ENCODE measurements around the gene UBXN1. TPM values are rescaled to one million over a fixed set of nuclear protein-coding genes. Genes with fewer than 3 reads are reported as not detected.
"Not testable (repeated sequence)": the region's sequence is repeated elsewhere in the genome, so short reads cannot be mapped to it uniquely, and the experiment has no call there.

UBXN1 gene
- total RNA-seq, 2 donors from 2014 or later = 136 to 179 TPM

GRCh38 chr11:62677156-62677555 lies 1.7 kb downstream of the UBXN1 start:
- H3K27me3 ChIP-seq (replicated peaks; ENCODE audit: insufficient read depth) = no peaks in the 10 kb centered on the region
- H3K4me1 ChIP-seq (replicated peaks) = peaks cover 16% of the 10 kb centered on the region
- TF ChIP-seq POLR2AphosphoS5 (IDR thresholded peaks at IDR 0.05) (no peak), POLR2A (IDR thresholded peaks at IDR 0.05) (no peak), CTCF (IDR thresholded peaks at IDR 0.05) (no peak)
- no peaks in the 10 kb centered on the region for H3K36me3 ChIP-seq
- no peak for DNase-seq (ENCODE audit: low spot score)
- no peak overlapping the region for H3K27ac ChIP-seq
- no peak overlapping the region for H3K4me3 ChIP-seq
- 67% methylated on average over 6 of the region's 6 CpGs for WGBS
- intact Hi-C loops (cut with DNase I) = no loop called here
- H3K9me3 ChIP-seq = no peaks in the 10 kb centered on the region

- WGBS = 51% methylated on average over 6 of the region's 6 CpGs
- no peaks in the 10 kb centered on the region for H3K9me3 ChIP-seq
- no peak for TF ChIP-seq POLR2A (IDR thresholded peaks at IDR 0.05)
- no peak for TF ChIP-seq CTCF (IDR thresholded peaks at IDR 0.05)
- TF ChIP-seq POLR2AphosphoS5 (IDR thresholded peaks at IDR 0.05) = no peak
- peaks cover 16% of the 10 kb centered on the region for H3K4me1 ChIP-seq (replicated peaks)
- no peak for DNase-seq (ENCODE audit: low spot score)
- intact Hi-C loops (cut with DNase I) = no loop called here
- no peaks in the 10 kb centered on the region for H3K27me3 ChIP-seq (replicated peaks; ENCODE audit: insufficient read depth)
- no peaks in the 10 kb centered on the region for H3K36me3 ChIP-seq
- H3K4me3 ChIP-seq = no peak overlapping the region
- no peak overlapping the region for H3K27ac ChIP-seq
These were observed 2.2 kb downstream of the UBXN1 start for GRCh38 chr11:62676698-62677097.

GRCh38 chr11:62675415-62675814 lies 3.5 kb downstream of the UBXN1 start:
- H3K27ac ChIP-seq; DNase-seq (ENCODE audit: low spot score); H3K4me3 ChIP-seq; intact Hi-C loops (cut with DNase I); H3K36me3 ChIP-seq; H3K27me3 ChIP-seq (replicated peaks; ENCODE audit: insufficient read depth); H3K9me3 ChIP-seq: not testable (repeated sequence)
- 91% methylated on average over 10 of the region's 10 CpGs for WGBS
- peaks cover 18% of the 10 kb centered on the region for H3K4me1 ChIP-seq (replicated peaks)

- Histone ChIP-seq H3K9me3 (no peaks in the 10 kb centered on the region), H3K27me3 (replicated peaks; ENCODE audit: insufficient read depth) (no peaks in the 10 kb centered on the region), H3K4me3 (no peak overlapping the region), H3K4me1 (replicated peaks) (peaks cover 18% of the 10 kb centered on the region), H3K36me3 (no peaks in the 10 kb centered on the region), H3K27ac (no peak overlapping the region)
- 62% methylated on average over 2 of the region's 2 CpGs for WGBS
- intact Hi-C loops (cut with DNase I) = no loop called here
- TF ChIP-seq POLR2AphosphoS5 (IDR thresholded peaks at IDR 0.05) = no peak
- no peak for TF ChIP-seq POLR2A (IDR thresholded peaks at IDR 0.05)
- TF ChIP-seq CTCF (IDR thresholded peaks at IDR 0.05) = no peak
- DNase-seq (ENCODE audit: low spot score) = no peak
These were observed 5.7 kb downstream of the UBXN1 start for GRCh38 chr11:62673196-62673525.

GRCh38 chr11:62671608-62672389 lies 7.1 kb downstream of the UBXN1 start, which contains the start of the genes LBHD1 and UQCC3:
Gene LBHD1 (minus strand): TSS chr11:62672267. CDS start chr11:62670031, 2,236 bp downstream.
Gene UQCC3 (plus strand): TSS chr11:62671673. CDS start chr11:62671746, 73 bp downstream.
- DNase-seq (ENCODE audit: low spot score) = peak; percentile 87
- Histone ChIP-seq H3K4me1 (replicated peaks) (peaks cover 13% of the 10 kb centered on the region), H3K4me3 (peak within 1 kb of the TSS; percentile 61 to 69), H3K27me3 (replicated peaks; ENCODE audit: insufficient read depth) (no peaks in the 10 kb centered on the region), H3K9me3 (no peaks in the 10 kb centered on the region), H3K27ac (peak within 1 kb of the TSS; percentile 82 to 87), H3K36me3 (no peaks in the 10 kb centered on the region)
- TF ChIP-seq POLR2AphosphoS5 (IDR thresholded peaks at IDR 0.05) = peak; percentile 80
- TF ChIP-seq CTCF (IDR thresholded peaks at IDR 0.05) = peak in 1 of 4 experiments; percentile 22
- peak; percentile 49 for TF ChIP-seq POLR2A (IDR thresholded peaks at IDR 0.05)
- under 1% methylated on average over 52 of the region's 59 CpGs for WGBS
- intact Hi-C loops (cut with DNase I) = no loop called here
